ENCODE measurements around the gene IDH3G. TPM values are rescaled to one million over a fixed set of nuclear protein-coding genes. Genes with fewer than 3 reads are reported as not detected.
A peak's percentile ranks its signal among the peaks of the same experiment; 100 is the strongest.

IDH3G gene
- total RNA-seq, 1 experiment from 2014 or later: 43.2 TPM

DNA sequence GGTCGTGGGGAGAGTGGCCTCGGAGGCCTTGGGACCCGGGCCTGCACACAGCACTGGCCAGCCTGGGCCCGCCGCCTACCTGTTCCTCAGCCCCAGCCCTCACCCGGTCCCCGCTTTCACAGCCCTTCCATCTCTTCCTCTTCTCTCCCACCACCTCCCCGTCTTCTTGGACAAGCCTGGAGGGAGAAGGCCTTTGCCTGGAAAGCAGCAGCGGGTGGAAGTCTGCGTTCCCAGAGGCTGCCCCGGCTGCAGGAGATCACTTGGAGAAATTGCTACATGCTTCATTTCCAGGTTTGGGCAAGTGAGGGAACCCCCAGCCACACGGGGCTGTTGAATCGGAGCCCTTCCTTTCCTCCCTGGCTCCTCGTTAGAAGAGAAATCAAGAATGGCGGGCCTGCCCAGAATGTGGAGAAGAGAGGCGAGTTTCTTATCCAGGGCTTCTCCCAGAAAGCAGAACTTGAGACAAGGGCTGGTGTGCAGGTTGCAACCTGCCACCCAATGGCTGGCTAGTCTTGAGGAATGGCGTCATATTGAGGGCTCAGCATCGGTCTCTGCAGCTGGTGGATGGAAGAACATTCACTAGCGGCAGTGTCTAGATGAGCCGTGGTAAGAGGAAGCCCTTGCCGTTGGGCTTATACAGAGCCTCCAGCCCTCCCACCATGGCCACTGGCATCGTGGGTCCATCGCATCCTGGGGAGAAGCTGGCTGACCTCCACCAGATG, 37.4 kb upstream of the IDH3G start:
- H3K27me3 ChIP-seq (ENCODE audit: insufficient read depth, low read length): no peaks in the 10 kb centered on the region
- H3K4ac ChIP-seq (ENCODE audit: low read depth, low read length): no peak overlapping the region
- H3K79me2 ChIP-seq (ENCODE audit: insufficient read depth, low read length): peaks cover 13% of the 10 kb centered on the region; the same call in 1 of the 2 replicates
- no peak overlapping the region for H3K18ac ChIP-seq (ENCODE audit: insufficient read length, low read depth, low read length)
- H2BK15ac ChIP-seq (ENCODE audit: low read depth, low read length): no peak overlapping the region
- no peak overlapping the region for H2BK120ac ChIP-seq (ENCODE audit: low read depth, low read length, poor library complexity, severe bottlenecking)
- no peaks in the 10 kb centered on the region; the same call in 1 of the 2 replicates for H3K4me1 ChIP-seq (ENCODE audit: insufficient read depth, low read length)
- H3K9me3 Mint-ChIP-seq: peaks cover 60 to 74% of the 10 kb centered on the region in 2 experiments
- DNase-seq: no peak
- no peak overlapping the region for H3K56ac ChIP-seq (ENCODE audit: insufficient read length, low read depth, low read length)
- no peak overlapping the region for H4K91ac ChIP-seq (ENCODE audit: insufficient read length, low read depth, low read length)
- H3K14ac ChIP-seq (ENCODE audit: insufficient read depth, low read length): no peak overlapping the region
- no peak overlapping the region for H3K27ac ChIP-seq (ENCODE audit: insufficient read length, low read depth, low read length)
- H3T11ph ChIP-seq (ENCODE audit: low read length): no peak overlapping the region
- H2BK20ac ChIP-seq (ENCODE audit: low read depth, low read length, poor library complexity, severe bottlenecking): no peak overlapping the region
- no peak overlapping the region for H3K27ac Mint-ChIP-seq
- H3K4me2 ChIP-seq (ENCODE audit: insufficient read depth, insufficient read length, low read length): peak overlapping the region; percentile 66
- H3K4me3 Mint-ChIP-seq: peak overlapping the region; percentile 58 to 80
- TF ChIP-seq, protein P1, sequence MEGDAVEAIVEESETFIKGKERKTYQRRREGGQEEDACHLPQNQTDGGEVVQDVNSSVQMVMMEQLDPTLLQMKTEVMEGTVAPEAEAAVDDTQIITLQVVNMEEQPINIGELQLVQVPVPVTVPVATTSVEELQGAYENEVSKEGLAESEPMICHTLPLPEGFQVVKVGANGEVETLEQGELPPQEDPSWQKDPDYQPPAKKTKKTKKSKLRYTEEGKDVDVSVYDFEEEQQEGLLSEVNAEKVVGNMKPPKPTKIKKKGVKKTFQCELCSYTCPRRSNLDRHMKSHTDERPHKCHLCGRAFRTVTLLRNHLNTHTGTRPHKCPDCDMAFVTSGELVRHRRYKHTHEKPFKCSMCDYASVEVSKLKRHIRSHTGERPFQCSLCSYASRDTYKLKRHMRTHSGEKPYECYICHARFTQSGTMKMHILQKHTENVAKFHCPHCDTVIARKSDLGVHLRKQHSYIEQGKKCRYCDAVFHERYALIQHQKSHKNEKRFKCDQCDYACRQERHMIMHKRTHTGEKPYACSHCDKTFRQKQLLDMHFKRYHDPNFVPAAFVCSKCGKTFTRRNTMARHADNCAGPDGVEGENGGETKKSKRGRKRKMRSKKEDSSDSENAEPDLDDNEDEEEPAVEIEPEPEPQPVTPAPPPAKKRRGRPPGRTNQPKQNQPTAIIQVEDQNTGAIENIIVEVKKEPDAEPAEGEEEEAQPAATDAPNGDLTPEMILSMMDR (conservative IDR thresholded peaks at IDR 0.05): no peak
- H3K36me3 Mint-ChIP-seq (ENCODE audit: insufficient read depth in 1 of 3, low read depth in 3 of 3): peaks cover 11 to 25% (median 17%) of the 10 kb centered on the region in 3 experiments; a peak in 6 of 7 replicates
- no peak overlapping the region for H3K23ac ChIP-seq (ENCODE audit: insufficient read length, low read depth, low read length)
- peaks cover 6% of the 10 kb centered on the region for H3K27me3 Mint-ChIP-seq (ENCODE audit: low read depth)
- H2BK12ac ChIP-seq (ENCODE audit: insufficient read length, low read depth, low read length): no peak overlapping the region
- peaks cover 5% of the 10 kb centered on the region for H3K23me2 ChIP-seq (ENCODE audit: insufficient read length, low read depth, low read length, poor library complexity, severe bottlenecking)
- peaks cover 16 to 27% of the 10 kb centered on the region in 2 experiments for H3K4me1 Mint-ChIP-seq
- peak overlapping the region; percentile 2 for H3K9ac ChIP-seq (ENCODE audit: extremely low read depth, insufficient read length, low read length)
- WGBS (ENCODE audit: extremely low coverage, insufficient read length, low lambda C conversion rate): no CpG with 5 or more reads among the region's 23 CpGs
- H4K5ac ChIP-seq (ENCODE audit: insufficient read length, low read depth, low read length): no peak overlapping the region
- H2AK5ac ChIP-seq (ENCODE audit: insufficient read length, low read length): no peak overlapping the region
- no peaks in the 10 kb centered on the region for H3K79me1 ChIP-seq (ENCODE audit: insufficient read depth, low read depth, low read length, poor library complexity, severe bottlenecking)
- H4K8ac ChIP-seq (replicated peaks; ENCODE audit: insufficient read length, low read depth, low read length): no peak overlapping the region
- H2BK5ac ChIP-seq (ENCODE audit: insufficient read length, low read length): no peak overlapping the region
- H4K20me1 ChIP-seq (ENCODE audit: control insufficient read depth, insufficient read depth, insufficient read length): no peaks in the 10 kb centered on the region
- peaks cover 10% of the 10 kb centered on the region for H3K9me3 ChIP-seq (ENCODE audit: control insufficient read depth, low read depth, low read length)
- H2AFZ ChIP-seq (ENCODE audit: low read length): no peak overlapping the region

Data from H9 (cell line).